22Rv1 (cell line): ENCODE data around the gene ZNF133.

ENCODE experiments used
- ZFX ChIP-seq: fragments of 450-650 bp; IDR thresholded peaks from 2 replicates; pipeline ENCODE4 v1.6.1; 2017; ENCODE audit warnings: antibody characterized with exemption, borderline replicate concordance
- TF ChIP-seq, protein P1 (sequence below): fragments of 450-650 bp; IDR thresholded peaks from 2 replicates; pipeline ENCODE4 v1.5.1; 2017; ENCODE audit warnings: mild to moderate bottlenecking

DNA sequence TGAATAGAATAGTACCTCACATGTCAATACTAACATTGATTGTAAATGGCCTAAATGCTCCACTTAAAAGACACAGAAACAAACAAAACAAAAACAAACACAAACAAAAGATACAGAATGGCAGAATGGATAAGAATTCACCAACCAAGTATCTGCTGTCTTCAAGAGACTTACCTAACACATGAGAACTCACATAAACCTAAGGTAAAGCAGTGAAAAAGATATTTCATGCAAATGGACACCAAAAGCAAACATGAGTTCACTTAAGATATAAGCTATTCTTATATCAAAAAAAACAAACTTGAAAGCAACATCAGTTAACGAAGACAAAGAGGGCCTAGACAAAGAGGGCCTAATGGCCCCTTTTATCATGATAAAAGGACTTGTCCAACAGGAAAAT is 47.3 kb upstream of the ZNF133 start:
- TF ChIP-seq, protein P1, sequence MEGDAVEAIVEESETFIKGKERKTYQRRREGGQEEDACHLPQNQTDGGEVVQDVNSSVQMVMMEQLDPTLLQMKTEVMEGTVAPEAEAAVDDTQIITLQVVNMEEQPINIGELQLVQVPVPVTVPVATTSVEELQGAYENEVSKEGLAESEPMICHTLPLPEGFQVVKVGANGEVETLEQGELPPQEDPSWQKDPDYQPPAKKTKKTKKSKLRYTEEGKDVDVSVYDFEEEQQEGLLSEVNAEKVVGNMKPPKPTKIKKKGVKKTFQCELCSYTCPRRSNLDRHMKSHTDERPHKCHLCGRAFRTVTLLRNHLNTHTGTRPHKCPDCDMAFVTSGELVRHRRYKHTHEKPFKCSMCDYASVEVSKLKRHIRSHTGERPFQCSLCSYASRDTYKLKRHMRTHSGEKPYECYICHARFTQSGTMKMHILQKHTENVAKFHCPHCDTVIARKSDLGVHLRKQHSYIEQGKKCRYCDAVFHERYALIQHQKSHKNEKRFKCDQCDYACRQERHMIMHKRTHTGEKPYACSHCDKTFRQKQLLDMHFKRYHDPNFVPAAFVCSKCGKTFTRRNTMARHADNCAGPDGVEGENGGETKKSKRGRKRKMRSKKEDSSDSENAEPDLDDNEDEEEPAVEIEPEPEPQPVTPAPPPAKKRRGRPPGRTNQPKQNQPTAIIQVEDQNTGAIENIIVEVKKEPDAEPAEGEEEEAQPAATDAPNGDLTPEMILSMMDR, result no peak
- TF ChIP-seq ZFX, result no peak
